A549 (cell line): ENCODE results near the gene POLR3C. TPM values are rescaled to one million over a fixed set of nuclear protein-coding genes. Genes with fewer than 3 reads are reported as not detected.

ENCODE experiments used
- ATAC-seq, 2 experiments: fragments of 200-7000 bp in 1 of 2; fragments of >200 bp in 1 of 2; cut with Nextera tagmentation in 1 of 2; cut with Tn5 transposase in 1 of 2; 3 replicates each; pipeline versions ENCODE4 v1.8.0 to v1.9.1; 2018 to 2020; ENCODE audit warnings: mild to moderate bottlenecking in 1 of 2, moderate library complexity in 1 of 2
- CTCF ChIA-PET: fragments of 300-600 bp; sonication (Branson Sonifier 250); formaldehyde crosslinking; extraction: SDS; loops from one replicate; lab custom pipeline; 2021; ENCODE audit warnings: antibody characterized with exemption, inconsistent platforms; lab: Yijun Ruan, JAX
- POLR2A ChIA-PET: fragments of 350-600 bp; formaldehyde crosslinking; extraction: SDS; loops from one replicate; lab custom pipeline; 2021; ENCODE audit warnings: antibody characterized with exemption, inconsistent platforms; lab: Yijun Ruan, JAX
- DNase-seq, 2 experiments: peaks; one replicate each; pipeline versions ENCODE4 v3.0.0 to v3.0.0-alpha.2; 2011 to 2016; ENCODE audit warnings: low read depth in 1 of 2, low spot score in 1 of 2
- FAIRE-seq: peaks from 2 replicates; lab custom pipeline; 2011; peaks lifted over from hg19 to GRCh38; lab: Jason Lieb, UNC
- H3K27ac ChIP-seq, 2 experiments: fragments of >200 bp; sonication (Bioruptor Twin); formaldehyde crosslinking; 3 replicates each; pipeline ENCODE4 v1.5.1; 2016 to 2017
- H3K4me1 ChIP-seq: fragments of >200 bp; sonication (Bioruptor Twin); formaldehyde crosslinking; 3 replicates; pipeline ENCODE4 v1.6.1; 2016
- H3K4me2 ChIP-seq: fragments of >200 bp; sonication (Bioruptor Twin); formaldehyde crosslinking; 3 replicates; pipeline ENCODE4 v1.6.1; 2016
- H3K4me3 ChIP-seq: fragments of >200 bp; sonication (Bioruptor Twin); formaldehyde crosslinking; 3 replicates; pipeline ENCODE4 v1.5.1; 2016
- H3K9me3 ChIP-seq: fragments of >200 bp; sonication (Bioruptor Twin); formaldehyde crosslinking; 3 replicates; pipeline ENCODE4 v1.6.1; 2016
- EHF ChIP-seq: fragments of 250-450 bp; sonication (Bioruptor Pico); IDR thresholded peaks from 2 replicates; pipeline ENCODE4 v1.5.0; 2020; ENCODE audit warnings: mild to moderate bottlenecking
- JUN ChIP-seq, 2 experiments: fragments of >200 bp; sonication (Bioruptor Twin); formaldehyde crosslinking; IDR thresholded peaks; 2 replicates in 1 of 2; 3 replicates in 1 of 2; pipeline ENCODE4 v1.6.1; 2016 to 2017
- ZFP36 ChIP-seq: fragments of 450-650 bp; IDR thresholded peaks from 2 replicates; pipeline ENCODE4 v1.6.1; 2014; ENCODE audit warnings: borderline replicate concordance; ENCODE audit not compliant: partially characterized antibody
- ZSCAN20 ChIP-seq: fragments of 250-450 bp; sonication (Bioruptor Pico); IDR thresholded peaks from 2 replicates; pipeline ENCODE4 v1.8.0; 2022; ENCODE audit warnings: mild to moderate bottlenecking, moderate library complexity
- WGBS: methylation state at CpG from one replicate; pipeline ENCODE4 v1.1.6; 2017; ENCODE audit errors: missing lambda C conversion rate; 5-methylcytosine and 5-hydroxymethylcytosine counted together
- polyA plus RNA-seq, 4 experiments: library from polyadenylated mRNA; depleted of rRNA in 3 of 4; stranded (reverse); fragments of >200 nt; fragmentation: RNase III in 1 of 4; extraction: RNeasy Plus Mini Kit Qiagen cat#74134 plus additional on column Dnase treatment in 1 of 4; gene quantifications; 2 replicates in 3 of 4; 3 replicates in 1 of 4; pipeline ENCODE4 v1.2.3, GENCODE V29; 2011 to 2017
- small RNA-seq, 6 experiments: library from RNA; depleted of rRNA; stranded (forward); fragments of <200 nt; gene quantifications; one replicate each; pipeline ENCODE3, GENCODE V24; 2012

Gene POLR3C
- polyA plus RNA-seq, 2 of the 4 experiments (the other 2 are of a cell fraction), result 26.9 to 65.0 TPM

DNA sequence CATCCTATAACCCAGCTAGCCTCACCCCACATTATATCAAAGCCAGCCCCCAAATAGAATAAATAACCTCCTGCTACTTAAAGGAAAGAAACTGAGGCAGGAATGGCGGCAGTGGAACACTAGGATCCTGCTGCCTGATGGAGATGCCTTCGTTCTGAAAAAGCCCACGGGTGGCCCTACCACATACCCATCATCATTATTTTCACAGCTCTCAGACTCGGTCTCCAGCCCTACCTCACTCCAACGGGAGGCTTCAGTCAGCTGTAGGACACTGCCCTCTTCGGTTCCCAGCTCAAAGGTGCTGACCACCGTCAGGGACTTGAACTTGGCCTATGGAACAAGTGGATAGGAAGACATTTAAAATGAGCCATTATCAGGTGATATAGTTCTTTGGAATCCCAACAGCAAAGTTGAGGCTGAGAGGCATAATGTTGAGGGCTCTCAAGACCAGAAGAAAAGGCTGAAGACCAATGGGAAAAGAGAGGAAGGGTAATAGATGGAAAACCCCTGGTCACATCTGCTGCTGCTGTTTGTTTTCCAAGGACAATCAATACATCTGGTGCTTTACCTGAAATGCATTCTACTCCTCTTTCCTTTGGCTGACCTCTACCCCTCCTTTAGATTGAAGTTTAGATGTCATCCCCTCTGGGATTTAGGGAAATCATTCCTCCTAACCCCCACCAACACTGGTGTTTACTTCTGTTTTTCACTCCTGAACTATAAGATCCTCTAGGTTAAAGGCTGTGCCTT, 69.5 kb downstream of the POLR3C start:
- no peak for FAIRE-seq
- WGBS, result 89% methylated on average over 7 of the region's 7 CpGs
- CTCF ChIA-PET, result interaction anchor here (1.7 to 11.2 kb wide), 15 partner anchors 8 to 116 kb away, joined by 8 to 429 read pairs (median 23); partner anchors contain the start of genes ANKRD34A, ITGA10, NUDT17 and PIAS3
- H3K9me3 ChIP-seq, result no peaks in the 10 kb centered on the region
- TF ChIP-seq ZSCAN20, result no peak
- no peak for TF ChIP-seq JUN (IDR thresholded peaks at IDR 0.05)
- TF ChIP-seq EHF (CRISPR knock-in tag), result no peak
- TF ChIP-seq ZFP36, result no peak
- peak overlapping the region; percentile 76 for H3K4me2 ChIP-seq
- no peak for DNase-seq
- H3K27ac ChIP-seq, result peak overlapping the region; percentile 88 to 91
- POLR2A ChIA-PET, result interaction anchor here (2.2 to 2.7 kb wide), 2 partner anchors 34 to 35 kb away, joined by 22 to 28 read pairs; partner anchors contain the start of genes PIAS3 and RBM8A
- peaks cover 26% of the 10 kb centered on the region for H3K4me1 ChIP-seq
- no peak for ATAC-seq
- H3K4me3 ChIP-seq, result no peak overlapping the region

Small RNAs within 50 kb of the gene (small RNA-seq; reads per million reads assigned to genes)
- 0 reads per million in 6 experiments for gene MIR6736

Other genes with a start within 250 kb of the POLR3C start
- gene GPR89A, start 216.2 kb upstream of the POLR3C start, polyA plus RNA-seq (2011; rRNA removed), result 33.8 and 36.6 TPM in 2 replicates
- gene GPR89A, start 216.2 kb upstream of the POLR3C start, polyA plus RNA-seq (2017; fragmentation: RNase III; extraction: RNeasy Plus Mini Kit Qiagen cat#74134 plus additional on column Dnase treatment), result 15.2 to 16.7 TPM (median 16.5 TPM) in 3 replicates
- gene PDZK1, start 116.8 kb upstream of the POLR3C start, polyA plus RNA-seq (2011; rRNA removed), result 2.0 and 2.9 TPM in 2 replicates
- 1.3 to 1.5 TPM (median 1.5 TPM) in 3 replicates for gene PDZK1, start 116.8 kb upstream of the POLR3C start, polyA plus RNA-seq (2017; fragmentation: RNase III; extraction: RNeasy Plus Mini Kit Qiagen cat#74134 plus additional on column Dnase treatment)
- gene CD160, start 104.7 kb upstream of the POLR3C start, polyA plus RNA-seq (2011; rRNA removed), result 0.05 and 0.07 TPM in 2 replicates
- not detected in 3 replicates for gene CD160, start 104.7 kb upstream of the POLR3C start, polyA plus RNA-seq (2017; fragmentation: RNase III; extraction: RNeasy Plus Mini Kit Qiagen cat#74134 plus additional on column Dnase treatment)
- gene RNF115, start 105 bp upstream of the POLR3C start, polyA plus RNA-seq (2011; rRNA removed), result 18.4 and 18.8 TPM in 2 replicates
- 8.5 to 9.3 TPM (median 9.2 TPM) in 3 replicates for gene RNF115, start 105 bp upstream of the POLR3C start, polyA plus RNA-seq (2017; fragmentation: RNase III; extraction: RNeasy Plus Mini Kit Qiagen cat#74134 plus additional on column Dnase treatment)
- gene NUDT17, start 21.4 kb downstream of the POLR3C start, polyA plus RNA-seq (2011; rRNA removed), result 6.7 and 9.0 TPM in 2 replicates
- gene NUDT17, start 21.4 kb downstream of the POLR3C start, polyA plus RNA-seq (2017; fragmentation: RNase III; extraction: RNeasy Plus Mini Kit Qiagen cat#74134 plus additional on column Dnase treatment), result 4.6 to 5.7 TPM (median 4.9 TPM) in 3 replicates
- gene PIAS3, start 34.9 kb downstream of the POLR3C start, polyA plus RNA-seq (2011; rRNA removed), result 15.5 and 25.4 TPM in 2 replicates
- 18.6 to 23.2 TPM (median 22.7 TPM) in 3 replicates for gene PIAS3, start 34.9 kb downstream of the POLR3C start, polyA plus RNA-seq (2017; fragmentation: RNase III; extraction: RNeasy Plus Mini Kit Qiagen cat#74134 plus additional on column Dnase treatment)
- gene ANKRD35, start 61.7 kb downstream of the POLR3C start, polyA plus RNA-seq (2011; rRNA removed), result not detected in 2 replicates
- gene ANKRD35, start 61.7 kb downstream of the POLR3C start, polyA plus RNA-seq (2017; fragmentation: RNase III; extraction: RNeasy Plus Mini Kit Qiagen cat#74134 plus additional on column Dnase treatment), result not detected in 3 replicates
- gene ITGA10, start 85.8 kb downstream of the POLR3C start, polyA plus RNA-seq (2011; rRNA removed), result 0.68 and 1.1 TPM in 2 replicates
- gene ITGA10, start 85.8 kb downstream of the POLR3C start, polyA plus RNA-seq (2017; fragmentation: RNase III; extraction: RNeasy Plus Mini Kit Qiagen cat#74134 plus additional on column Dnase treatment), result 0.62 to 1.2 TPM (median 1.1 TPM) in 3 replicates
- 35.5 and 40.6 TPM in 2 replicates for gene PEX11B, start 94.5 kb downstream of the POLR3C start, polyA plus RNA-seq (2011; rRNA removed)
- gene PEX11B, start 94.5 kb downstream of the POLR3C start, polyA plus RNA-seq (2017; fragmentation: RNase III; extraction: RNeasy Plus Mini Kit Qiagen cat#74134 plus additional on column Dnase treatment), result 13.9 to 15.2 TPM (median 14.2 TPM) in 3 replicates
- 152 and 281 TPM in 2 replicates for gene RBM8A, start 103.3 kb downstream of the POLR3C start, polyA plus RNA-seq (2011; rRNA removed)
- gene RBM8A, start 103.3 kb downstream of the POLR3C start, polyA plus RNA-seq (2017; fragmentation: RNase III; extraction: RNeasy Plus Mini Kit Qiagen cat#74134 plus additional on column Dnase treatment), result 240 to 278 TPM (median 245 TPM) in 3 replicates
- gene LIX1L, start 133.8 kb downstream of the POLR3C start, polyA plus RNA-seq (2011; rRNA removed), result 33.0 and 35.8 TPM in 2 replicates
- gene LIX1L, start 133.8 kb downstream of the POLR3C start, polyA plus RNA-seq (2017; fragmentation: RNase III; extraction: RNeasy Plus Mini Kit Qiagen cat#74134 plus additional on column Dnase treatment), result 8.6 to 10.5 TPM (median 10.1 TPM) in 3 replicates
- gene ANKRD34A, start 140.4 kb downstream of the POLR3C start, polyA plus RNA-seq (2011; rRNA removed), result 0.30 and 0.34 TPM in 2 replicates
- gene ANKRD34A, start 140.4 kb downstream of the POLR3C start, polyA plus RNA-seq (2017; fragmentation: RNase III; extraction: RNeasy Plus Mini Kit Qiagen cat#74134 plus additional on column Dnase treatment), result 0.25 to 0.59 TPM (median 0.39 TPM) in 3 replicates
- 11.0 and 15.7 TPM in 2 replicates for gene POLR3GL, start 140.5 kb downstream of the POLR3C start, polyA plus RNA-seq (2011; rRNA removed)
- 11.0 to 14.3 TPM (median 12.6 TPM) in 3 replicates for gene POLR3GL, start 140.5 kb downstream of the POLR3C start, polyA plus RNA-seq (2017; fragmentation: RNase III; extraction: RNeasy Plus Mini Kit Qiagen cat#74134 plus additional on column Dnase treatment)
- gene TXNIP, start 172.4 kb downstream of the POLR3C start, polyA plus RNA-seq (2011; rRNA removed), result 3.1 and 3.3 TPM in 2 replicates
- gene TXNIP, start 172.4 kb downstream of the POLR3C start, polyA plus RNA-seq (2017; fragmentation: RNase III; extraction: RNeasy Plus Mini Kit Qiagen cat#74134 plus additional on column Dnase treatment), result 0.05 to 0.11 TPM in 2 of 3 replicates, not detected in the other
- 0.07 TPM in 1 of 2 replicates, not detected in the other for gene HJV, start 197.5 kb downstream of the POLR3C start, polyA plus RNA-seq (2011; rRNA removed)
- not detected in 3 replicates for gene HJV, start 197.5 kb downstream of the POLR3C start, polyA plus RNA-seq (2017; fragmentation: RNase III; extraction: RNeasy Plus Mini Kit Qiagen cat#74134 plus additional on column Dnase treatment)